ENCODE results near the gene CDH13.

CDH13 gene

GRCh38 chr16:83066011-83066410 lies 439.2 kb downstream of the CDH13 start:
- no peak for TF ChIP-seq POLR2AphosphoS5 (IDR thresholded peaks at IDR 0.05; ENCODE audit: low read depth, low read length)
- no peak for TF ChIP-seq TAF1 (IDR thresholded peaks at IDR 0.05; ENCODE audit: borderline replicate concordance, insufficient read depth, low read length)
- no peak for TF ChIP-seq REST (IDR thresholded peaks at IDR 0.05; ENCODE audit: insufficient read depth in 1 of 2, low read depth in 2 of 2, low read length in 2 of 2)
- TF ChIP-seq SIN3A (IDR thresholded peaks at IDR 0.05; ENCODE audit: borderline replicate concordance, insufficient read depth, low read length), result no peak
- no peak for TF ChIP-seq FOXP2 (optimal IDR thresholded peaks at IDR 0.05; ENCODE audit: borderline replicate concordance, extremely low read depth, extremely low read length, insufficient read depth)

GRCh38 chr16:83066881-83067280 lies 440.1 kb downstream of the CDH13 start:
- TF ChIP-seq TAF1 (IDR thresholded peaks at IDR 0.05; ENCODE audit: borderline replicate concordance, insufficient read depth, low read length), result no peak
- no peak for TF ChIP-seq REST (IDR thresholded peaks at IDR 0.05; ENCODE audit: insufficient read depth in 1 of 2, low read depth in 2 of 2, low read length in 2 of 2)
- TF ChIP-seq FOXP2 (optimal IDR thresholded peaks at IDR 0.05; ENCODE audit: borderline replicate concordance, extremely low read depth, extremely low read length, insufficient read depth), result no peak
- TF ChIP-seq SIN3A (IDR thresholded peaks at IDR 0.05; ENCODE audit: borderline replicate concordance, insufficient read depth, low read length), result no peak
- no peak for TF ChIP-seq POLR2AphosphoS5 (IDR thresholded peaks at IDR 0.05; ENCODE audit: low read depth, low read length)

DNA sequence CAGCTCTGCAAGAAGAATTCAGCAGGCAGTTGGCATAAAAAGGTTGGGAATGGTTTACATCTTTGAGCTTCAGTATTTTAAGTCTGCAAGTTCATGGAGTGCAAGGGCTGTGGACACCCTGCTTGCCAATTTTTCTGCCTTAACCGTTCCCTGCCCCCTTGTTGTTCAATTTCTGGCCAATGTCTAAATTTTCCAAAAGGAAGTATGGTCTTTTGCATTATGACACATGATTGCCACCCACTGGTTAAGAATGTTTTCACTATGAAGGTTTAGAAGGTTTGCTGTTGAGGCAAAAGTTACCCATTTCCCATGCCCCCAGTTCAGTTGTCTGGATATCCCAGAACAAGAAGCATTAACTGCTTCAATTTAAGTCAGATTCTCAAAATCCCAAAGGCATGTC lies 441.9 kb downstream of the CDH13 start:
- TF ChIP-seq SIN3A (IDR thresholded peaks at IDR 0.05; ENCODE audit: borderline replicate concordance, insufficient read depth, low read length) (no peak), TAF1 (IDR thresholded peaks at IDR 0.05; ENCODE audit: borderline replicate concordance, insufficient read depth, low read length) (no peak), POLR2AphosphoS5 (IDR thresholded peaks at IDR 0.05; ENCODE audit: low read depth, low read length) (no peak), FOXP2 (optimal IDR thresholded peaks at IDR 0.05; ENCODE audit: borderline replicate concordance, extremely low read depth, extremely low read length, insufficient read depth) (no peak), REST (IDR thresholded peaks at IDR 0.05; ENCODE audit: insufficient read depth in 1 of 2, low read depth in 2 of 2, low read length in 2 of 2) (no peak)

DNA sequence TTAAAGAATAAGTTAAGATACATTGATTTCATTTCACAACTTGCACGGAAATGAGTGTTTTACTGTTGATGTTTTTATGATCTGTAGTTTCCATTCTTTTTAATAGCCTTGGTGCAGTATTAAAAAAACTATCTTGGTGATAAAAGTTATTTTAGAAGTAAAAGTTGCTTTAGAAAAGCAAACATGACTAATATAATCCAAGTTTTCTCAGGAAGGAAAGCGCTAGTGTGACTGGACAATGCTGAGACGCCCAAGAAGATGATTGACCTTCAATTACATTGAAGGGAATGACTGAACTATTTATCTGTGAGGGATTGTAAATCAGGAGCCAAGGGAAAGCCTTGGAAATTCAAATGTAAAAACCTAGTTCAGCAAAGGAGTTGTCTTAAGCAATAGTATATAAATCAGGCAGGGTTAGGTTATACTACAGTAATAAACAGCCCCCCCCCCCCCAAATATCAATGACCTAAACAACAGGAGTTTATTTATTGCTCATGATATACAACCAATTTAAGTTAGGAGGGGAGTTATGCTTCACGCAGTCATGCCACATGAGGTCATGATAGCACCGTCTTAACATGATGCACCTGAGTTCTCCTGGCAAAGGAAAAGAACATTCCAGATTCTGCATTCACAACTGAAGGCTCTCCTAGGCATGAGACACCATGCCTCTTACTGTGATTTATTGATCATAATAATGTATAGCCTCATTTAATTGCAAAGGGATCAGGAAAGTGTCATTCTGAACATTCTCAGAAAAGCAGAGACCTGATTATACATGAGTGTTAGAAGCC lies 443.8 kb downstream of the CDH13 start:
- TF ChIP-seq POLR2AphosphoS5 (IDR thresholded peaks at IDR 0.05; ENCODE audit: low read depth, low read length) (no peak), FOXP2 (optimal IDR thresholded peaks at IDR 0.05; ENCODE audit: borderline replicate concordance, extremely low read depth, extremely low read length, insufficient read depth) (no peak), REST (IDR thresholded peaks at IDR 0.05; ENCODE audit: insufficient read depth in 1 of 2, low read depth in 2 of 2, low read length in 2 of 2) (no peak), TAF1 (IDR thresholded peaks at IDR 0.05; ENCODE audit: borderline replicate concordance, insufficient read depth, low read length) (no peak), SIN3A (IDR thresholded peaks at IDR 0.05; ENCODE audit: borderline replicate concordance, insufficient read depth, low read length) (no peak)
